Activated CD8-positive, alpha-beta memory T cell treated with anti-CD3 and anti-CD28 coated beads for 1 hour (primary cell): Measurements from ENCODE around the gene IPO4.

Source experiments
- DNase-seq, 2 donors: peaks; one replicate each; pipeline ENCODE4 v3.0.0-alpha.2; 2020; ENCODE audit warnings: low read depth in 1 of 2; ENCODE audit errors: extremely low read depth in 1 of 2

IPO4 gene

GRCh38 chr14:24149302-24149969 is 39.2 kb downstream of the IPO4 start:
- no peak for DNase-seq

GRCh38 chr14:24147761-24148428 is 40.7 kb downstream of the IPO4 start:
- DNase-seq, result no peak

GRCh38 chr14:24146978-24147760 is 41.4 kb downstream of the IPO4 start, which contains the start of gene RNF31:
RNF31 (plus strand) TSS chr14:24147498; CDS start chr14:24147699, 201 bp downstream.
- DNase-seq, result peak; percentile 95 to 96

DNA sequence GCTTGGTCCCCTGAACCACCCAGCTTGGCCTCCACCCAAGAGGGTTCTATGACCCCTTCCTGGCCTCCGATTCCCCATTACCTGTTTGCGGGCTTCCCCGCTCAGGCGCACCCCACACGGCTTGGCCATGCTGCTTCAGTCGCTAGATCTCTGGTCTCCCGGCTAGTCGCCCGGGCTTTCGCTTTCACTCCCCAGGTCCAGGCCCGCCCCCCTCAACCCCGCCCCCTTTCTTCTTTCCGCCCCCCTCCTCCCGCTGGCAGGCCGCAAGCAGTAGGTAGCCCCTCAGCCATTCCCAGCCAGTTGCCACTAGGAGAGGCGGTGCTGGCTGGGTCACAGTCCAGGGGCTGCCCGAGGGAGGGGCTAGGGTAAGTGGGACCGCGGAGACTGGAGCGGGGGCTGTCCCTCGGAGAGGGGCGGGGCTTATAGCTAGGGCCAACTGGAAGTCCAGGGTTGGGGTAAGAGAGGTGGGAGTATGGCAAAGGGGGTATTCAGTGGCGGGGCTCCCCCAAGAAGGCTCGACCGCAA is 42.1 kb downstream of the IPO4 start, which contains the start of gene PSME2:
Gene PSME2, minus strand, starts transcription at position 158 of the 525 bp plus-strand sequence. Its CDS starts 29 bp downstream, at position 129.
- DNase-seq, result peak; percentile 38 to 65

- no peak for DNase-seq
These were observed 42.7 kb downstream of the IPO4 start for GRCh38 chr14:24145690-24146452.

- no peak for DNase-seq
These were observed 43.4 kb downstream of the IPO4 start for GRCh38 chr14:24145219-24145618.

DNA sequence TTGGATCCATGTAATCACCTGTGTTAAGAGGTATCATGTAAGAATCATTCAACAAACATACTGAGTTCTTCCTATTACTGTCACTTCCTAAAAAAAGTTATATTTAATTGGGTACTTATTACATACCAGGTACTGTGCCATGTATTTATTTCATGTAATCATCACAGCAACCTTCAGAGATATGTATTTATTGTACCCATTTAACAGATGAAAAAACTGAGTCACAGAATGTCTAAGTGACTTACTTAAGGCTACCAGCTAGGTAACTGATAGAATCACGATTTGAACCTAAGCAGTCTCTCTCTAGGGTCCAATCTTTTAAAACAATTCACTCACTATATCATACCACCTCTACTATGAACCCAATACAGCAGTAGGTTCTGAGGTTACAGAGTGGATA is 44.2 kb downstream of the IPO4 start:
- no peak for DNase-seq

DNA sequence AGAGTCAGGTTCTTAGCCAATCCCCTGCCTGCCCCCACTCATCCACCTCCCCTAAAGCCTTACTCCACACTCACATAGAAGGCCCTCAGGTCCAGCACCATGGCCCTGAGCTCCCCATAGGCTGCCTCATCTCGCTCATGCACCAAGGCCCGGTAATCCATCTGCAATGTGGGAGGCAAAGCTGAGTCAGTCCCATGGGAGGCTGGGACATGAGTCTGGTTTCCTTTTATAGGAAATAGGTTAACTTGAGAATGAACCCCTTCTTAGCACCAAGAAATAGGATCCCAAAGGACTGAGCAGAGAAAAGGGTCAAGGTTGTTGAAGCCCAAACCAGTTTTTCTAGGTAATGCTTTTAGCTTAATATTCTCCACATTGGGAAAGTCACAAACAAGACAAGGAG is 45.1 kb downstream of the IPO4 start:
- no peak for DNase-seq

DNA sequence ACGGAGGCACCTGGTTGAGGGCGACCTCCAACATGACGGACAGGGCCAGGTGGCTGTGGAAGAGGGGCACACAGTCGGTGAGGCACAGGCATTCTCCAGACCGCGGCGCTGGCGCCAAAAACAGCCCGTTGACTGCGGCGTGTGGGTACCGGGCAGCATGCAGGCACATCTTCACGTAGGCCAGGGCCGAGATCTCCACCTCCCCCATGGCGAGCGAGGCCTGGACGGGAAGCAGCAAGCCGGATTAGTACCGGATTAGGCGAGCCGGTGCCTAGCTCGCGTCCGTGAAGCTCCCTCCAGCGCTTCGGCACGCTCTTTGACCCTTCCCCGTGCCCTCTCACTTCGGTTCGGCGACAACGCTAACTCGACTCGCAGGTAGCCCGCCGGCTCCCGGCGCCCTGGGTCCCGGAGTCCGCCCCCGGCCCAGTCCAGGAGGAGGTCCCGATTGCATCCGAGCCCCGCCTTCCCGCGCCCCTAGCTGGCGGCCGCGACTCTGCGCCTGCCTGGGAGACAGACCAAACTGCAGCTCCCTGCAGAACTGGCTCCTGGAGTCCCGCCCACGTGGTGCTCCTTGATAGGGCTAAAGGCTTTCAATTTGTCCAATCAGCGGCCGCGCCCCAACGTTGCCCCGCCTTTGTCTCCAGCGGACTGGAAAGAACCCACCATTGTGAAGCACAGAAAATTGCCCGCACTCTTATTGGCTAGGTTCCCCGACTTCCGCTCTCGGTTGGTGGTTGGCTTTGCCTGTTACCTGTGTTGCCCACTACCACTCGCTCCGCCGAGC is 47.3 kb downstream of the IPO4 start, which contains the start of gene EMC9:
Gene EMC9, minus strand, starts transcription at position 495 of the 784 bp plus-strand sequence. Its CDS starts 287 bp downstream, at position 208.
- DNase-seq, result peak; percentile 98 to 100

DNA sequence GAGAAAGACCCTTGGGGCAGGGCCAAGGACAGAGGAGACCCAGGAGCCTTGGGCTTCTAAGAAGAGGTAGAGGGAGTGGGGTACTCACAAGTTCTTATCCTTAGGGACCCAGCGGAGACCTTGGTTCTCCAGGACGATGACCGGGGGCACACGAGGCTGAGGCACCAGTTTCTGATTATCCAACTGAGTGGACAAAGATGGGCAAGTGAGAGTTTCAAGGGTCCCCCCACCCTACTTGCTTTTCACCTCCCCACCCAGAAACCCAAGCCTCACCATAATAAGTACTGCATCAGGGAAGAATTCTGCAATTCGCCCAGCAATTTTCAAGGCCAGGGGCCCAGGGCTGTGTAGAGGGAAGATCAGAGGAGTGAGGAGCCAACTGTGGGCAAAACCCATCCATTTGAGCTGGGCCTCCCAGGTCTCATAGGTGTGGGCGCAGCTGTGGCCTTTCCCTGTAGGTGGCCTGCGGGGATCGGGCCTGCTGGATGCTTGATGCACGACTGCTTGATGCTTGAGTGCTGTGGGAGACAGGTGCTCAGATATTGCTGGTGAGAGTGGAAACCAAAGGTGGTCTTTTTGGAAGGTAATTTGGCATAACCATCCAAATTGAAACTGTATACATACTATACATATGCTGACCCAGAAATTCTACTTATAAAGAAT is 49.2 kb downstream of the IPO4 start:
- no peak for DNase-seq

DNA sequence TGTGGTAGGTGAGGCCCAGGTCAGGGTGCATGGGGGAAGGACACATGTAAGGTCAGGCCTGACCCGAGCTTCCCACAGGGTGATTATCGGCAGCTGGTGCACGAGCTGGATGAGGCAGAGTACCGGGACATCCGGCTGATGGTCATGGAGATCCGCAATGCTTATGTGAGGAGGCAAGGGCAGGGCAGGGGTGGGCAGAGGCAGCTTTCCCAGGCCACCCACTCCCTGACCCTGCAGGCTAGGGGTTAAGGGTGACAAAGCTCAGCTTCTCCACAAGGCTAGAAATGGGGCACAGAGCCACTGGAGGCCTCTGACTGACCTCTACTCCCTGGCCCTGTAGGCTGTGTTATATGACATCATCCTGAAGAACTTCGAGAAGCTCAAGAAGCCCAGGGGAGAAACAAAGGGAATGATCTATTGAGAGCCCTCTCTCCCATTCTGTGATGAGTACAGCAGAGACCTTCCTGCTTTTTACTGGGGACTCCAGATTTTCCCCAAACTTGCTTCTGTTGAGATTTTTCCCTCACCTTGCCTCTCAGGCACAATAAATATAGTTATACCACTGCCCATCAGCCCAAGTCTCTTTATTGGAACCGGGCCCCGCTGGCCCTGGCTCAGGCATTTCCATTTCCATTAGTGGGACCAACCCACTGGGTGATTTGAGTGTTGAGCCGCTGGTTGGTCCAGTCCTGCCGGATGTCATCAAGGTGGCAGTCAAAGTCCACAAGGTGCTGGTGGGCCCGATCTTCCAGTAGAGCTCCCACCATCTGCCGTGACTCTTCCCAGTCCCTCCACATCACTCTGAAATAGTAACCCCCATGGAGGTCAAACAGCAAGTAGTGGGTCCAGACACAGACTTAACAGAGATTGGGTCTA is 50.0 kb downstream of the IPO4 start:
- DNase-seq, result no peak

DNA sequence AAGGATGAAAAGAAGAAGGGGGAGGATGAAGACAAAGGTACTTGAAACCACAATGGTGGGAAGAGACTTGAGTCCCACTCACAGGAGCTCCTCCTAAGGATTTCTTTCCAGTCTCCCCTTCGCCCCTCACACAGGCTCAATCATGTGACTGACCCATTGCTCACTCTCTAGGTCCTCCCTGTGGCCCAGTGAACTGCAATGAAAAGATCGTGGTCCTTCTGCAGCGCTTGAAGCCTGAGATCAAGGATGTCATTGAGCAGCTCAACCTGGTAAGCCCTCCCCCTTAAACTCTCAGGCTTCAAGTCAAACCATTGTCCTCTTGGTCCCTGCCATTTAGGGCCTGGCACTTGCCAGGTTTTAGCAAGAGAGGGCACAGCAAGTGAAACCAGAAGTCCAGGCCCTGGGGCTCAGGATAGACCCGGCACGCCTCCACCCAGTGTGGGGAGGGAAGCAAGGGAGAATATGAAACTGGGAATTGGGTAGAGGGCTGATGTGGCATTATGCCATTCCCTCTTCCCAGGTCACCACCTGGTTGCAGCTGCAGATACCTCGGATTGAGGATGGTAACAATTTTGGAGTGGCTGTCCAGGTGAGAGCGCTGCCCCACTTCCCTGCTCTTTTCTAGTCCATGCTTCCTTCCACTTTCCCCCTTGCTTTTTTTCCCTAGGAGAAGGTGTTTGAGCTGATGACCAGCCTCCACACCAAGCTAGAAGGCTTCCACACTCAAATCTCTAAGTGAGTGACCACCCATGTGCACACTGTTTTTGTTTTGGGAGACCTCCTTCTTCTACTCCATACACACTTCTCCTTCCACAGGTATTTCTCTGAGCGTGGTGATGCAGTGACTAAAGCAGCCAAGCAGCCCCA is 50.9 kb downstream of the IPO4 start:
- DNase-seq, result no peak

DNA sequence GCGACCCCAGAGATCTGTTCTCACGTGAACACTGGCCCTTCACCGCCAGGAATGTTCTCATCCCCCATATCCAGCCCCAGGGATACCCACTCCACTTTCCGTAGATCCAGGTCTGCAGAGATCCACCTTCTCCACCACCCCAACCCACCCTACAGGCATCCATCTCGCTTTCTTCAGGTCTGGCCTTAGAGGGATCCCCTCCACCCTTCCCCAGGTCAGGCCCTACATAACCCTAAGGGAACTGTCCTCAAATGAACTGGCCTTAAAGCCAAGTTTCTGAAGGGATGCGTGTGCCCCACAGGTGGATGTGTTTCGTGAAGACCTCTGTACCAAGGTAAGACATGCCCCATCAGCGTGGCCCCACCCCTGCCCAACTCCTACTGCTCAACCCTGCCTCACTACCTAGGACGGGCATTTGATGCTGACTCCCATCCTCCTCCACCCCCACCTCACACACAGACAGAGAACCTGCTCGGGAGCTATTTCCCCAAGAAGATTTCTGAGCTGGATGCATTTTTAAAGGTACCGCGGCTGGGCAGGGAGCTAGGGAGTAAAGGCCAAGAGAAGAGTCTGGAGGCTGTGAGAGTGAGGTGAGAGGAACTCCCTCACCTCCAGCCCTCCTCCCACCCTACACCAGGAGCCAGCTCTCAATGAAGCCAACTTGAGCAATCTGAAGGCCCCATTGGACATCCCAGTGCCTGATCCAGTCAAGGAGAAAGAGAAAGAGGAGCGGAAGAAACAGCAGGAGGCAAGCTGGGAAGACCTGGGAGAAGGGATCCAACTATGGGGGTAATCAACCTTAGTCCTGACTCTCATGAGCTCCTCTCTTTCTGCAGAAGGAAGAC is 51.7 kb downstream of the IPO4 start:
- DNase-seq, result no peak

- DNase-seq, result peak; percentile 79 to 89
These were observed 52.6 kb downstream of the IPO4 start, which contains the start of gene PSME1 for GRCh38 chr14:24135834-24136683. PSME1 (plus strand) TSS chr14:24136194; CDS start chr14:24136263, 69 bp downstream.

DNA sequence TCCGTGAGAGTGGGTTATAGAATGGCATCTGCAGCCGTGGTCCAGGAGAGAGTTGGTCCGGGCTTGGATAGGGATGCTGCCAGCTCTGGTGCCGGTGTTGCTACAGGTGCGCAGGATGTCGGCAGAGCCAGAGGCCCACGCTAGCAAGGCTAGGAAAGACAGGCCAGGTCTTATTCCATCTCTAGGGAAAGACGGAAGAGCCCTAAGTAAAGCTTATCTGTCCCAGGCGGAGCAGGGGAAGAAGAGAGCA is 53.1 kb downstream of the IPO4 start:
- no peak for DNase-seq

GRCh38 chr14:24133735-24134134 is 54.9 kb downstream of the IPO4 start:
- no peak for DNase-seq
